IMR-90 (cell line): Measurements from ENCODE around the gene RECQL5. TPM values are rescaled to one million over a fixed set of nuclear protein-coding genes. Genes with fewer than 3 reads are reported as not detected.

Experiments
- FOS ChIP-seq: fragments of 150-350 bp; IDR thresholded peaks from 2 replicates; pipeline ENCODE4 v1.6.1; 2016; ENCODE audit warnings: low read depth, low read length
- MXI1 ChIP-seq: IDR thresholded peaks from 2 replicates; pipeline ENCODE4 v1.6.1; 2012; ENCODE audit warnings: low read depth, mild to moderate bottlenecking, low read length, moderate library complexity, borderline replicate concordance
- polyA plus RNA-seq, 3 experiments: library from polyadenylated mRNA; depleted of rRNA; stranded (reverse); fragments of >200 nt; gene quantifications; 2 replicates each; pipeline ENCODE4 v1.2.3, GENCODE V29; 2012; ENCODE audit warnings: low replicate concordance in 1 of 3
- total RNA-seq: library from RNA; depleted of rRNA; stranded (reverse); fragments of >200 nt; gene quantifications from 2 replicates; pipeline ENCODE4 v1.2.3, GENCODE V29; 2012
- TF ChIP-seq, protein P1 (sequence below): fragments of 150-350 bp; IDR thresholded peaks from 2 replicates; pipeline ENCODE4 v1.6.1; 2017; ENCODE audit warnings: mild to moderate bottlenecking, antibody characterized with exemption, low read length, low read depth

The RECQL5 gene
- total and polyA plus RNA-seq, 2 of the 4 experiments (the other 2 are of a cell fraction): 7.3 to 23.7 TPM

DNA sequence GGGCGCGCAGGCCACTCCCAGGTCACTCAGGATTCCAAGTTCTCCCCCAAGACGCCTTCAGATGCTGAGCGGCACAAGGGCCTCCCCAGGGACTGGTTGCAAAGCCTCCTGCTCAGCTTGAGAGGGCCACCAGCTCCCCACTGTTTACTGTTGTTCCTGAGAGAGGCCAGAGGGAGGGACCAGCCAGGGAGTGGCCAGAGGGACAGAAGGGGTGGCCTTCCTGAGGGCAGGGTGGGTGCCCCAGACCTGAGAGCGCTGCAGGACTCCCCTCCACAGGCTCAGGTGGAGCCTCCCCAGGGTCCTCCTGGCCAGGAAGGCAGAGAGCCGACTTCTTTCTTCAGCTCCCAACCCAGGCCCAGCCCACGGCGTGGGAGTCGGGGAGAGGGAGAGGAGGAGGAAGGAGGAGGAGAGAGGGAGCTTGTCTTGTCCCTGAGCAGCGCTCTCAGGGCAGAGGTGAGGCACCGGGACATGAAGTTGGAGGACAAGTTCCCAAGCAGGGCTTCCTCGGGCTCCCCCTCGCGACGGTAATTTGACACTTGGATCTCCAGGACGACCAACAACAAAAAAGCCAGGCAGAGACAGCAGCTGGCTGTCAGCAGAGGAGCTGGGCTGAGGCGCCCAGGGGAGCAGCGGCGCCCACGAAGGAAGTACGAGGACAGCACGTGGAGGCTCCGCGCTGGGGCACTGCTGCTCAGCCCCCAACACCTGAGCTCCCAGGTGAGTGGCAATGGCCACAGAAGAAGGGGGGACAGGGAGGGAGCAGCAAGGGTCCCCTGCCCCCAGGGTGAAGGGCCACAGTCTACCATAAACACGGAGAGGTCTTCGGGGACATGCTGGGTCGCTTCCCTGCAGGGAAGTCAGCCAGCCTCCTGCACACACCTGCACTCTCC lies 33.2 kb downstream of the RECQL5 start (continued):
- TF ChIP-seq, protein P1, sequence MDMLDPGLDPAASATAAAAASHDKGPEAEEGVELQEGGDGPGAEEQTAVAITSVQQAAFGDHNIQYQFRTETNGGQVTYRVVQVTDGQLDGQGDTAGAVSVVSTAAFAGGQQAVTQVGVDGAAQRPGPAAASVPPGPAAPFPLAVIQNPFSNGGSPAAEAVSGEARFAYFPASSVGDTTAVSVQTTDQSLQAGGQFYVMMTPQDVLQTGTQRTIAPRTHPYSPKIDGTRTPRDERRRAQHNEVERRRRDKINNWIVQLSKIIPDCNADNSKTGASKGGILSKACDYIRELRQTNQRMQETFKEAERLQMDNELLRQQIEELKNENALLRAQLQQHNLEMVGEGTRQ: peak; percentile 32; the same call in 1 of the 2 replicates
- TF ChIP-seq MXI1 (peak; percentile 95), FOS (no peak)
